ENCODE results near the gene YJU2.

The YJU2 gene

GRCh38 chr19:4246767-4247593 lies at the start of gene YJU2:
YJU2 (plus strand) TSS chr19:4247080; CDS start chr19:4247147, 67 bp downstream.
- TF ChIP-seq JUND (IDR thresholded peaks at IDR 0.05; ENCODE audit: low read depth) = no peak
- DNase-seq (ENCODE audit: low read depth in 1 of 2, low spot score in 1 of 2) = peak; percentile 93 to 99
- in situ Hi-C loops (cut with HindIII; ENCODE audit: low pct_unique_long_range_greater_than_20kb, low sequenced_read_pairs) = no loop called here

GRCh38 chr19:4197228-4197624 lies 49.7 kb upstream of the YJU2 start:
- DNase-seq (ENCODE audit: low read depth in 1 of 2, low spot score in 1 of 2) = no peak
- TF ChIP-seq JUND (IDR thresholded peaks at IDR 0.05; ENCODE audit: low read depth) = no peak
- in situ Hi-C loops (cut with HindIII; ENCODE audit: low pct_unique_long_range_greater_than_20kb, low sequenced_read_pairs) = no loop called here

DNA sequence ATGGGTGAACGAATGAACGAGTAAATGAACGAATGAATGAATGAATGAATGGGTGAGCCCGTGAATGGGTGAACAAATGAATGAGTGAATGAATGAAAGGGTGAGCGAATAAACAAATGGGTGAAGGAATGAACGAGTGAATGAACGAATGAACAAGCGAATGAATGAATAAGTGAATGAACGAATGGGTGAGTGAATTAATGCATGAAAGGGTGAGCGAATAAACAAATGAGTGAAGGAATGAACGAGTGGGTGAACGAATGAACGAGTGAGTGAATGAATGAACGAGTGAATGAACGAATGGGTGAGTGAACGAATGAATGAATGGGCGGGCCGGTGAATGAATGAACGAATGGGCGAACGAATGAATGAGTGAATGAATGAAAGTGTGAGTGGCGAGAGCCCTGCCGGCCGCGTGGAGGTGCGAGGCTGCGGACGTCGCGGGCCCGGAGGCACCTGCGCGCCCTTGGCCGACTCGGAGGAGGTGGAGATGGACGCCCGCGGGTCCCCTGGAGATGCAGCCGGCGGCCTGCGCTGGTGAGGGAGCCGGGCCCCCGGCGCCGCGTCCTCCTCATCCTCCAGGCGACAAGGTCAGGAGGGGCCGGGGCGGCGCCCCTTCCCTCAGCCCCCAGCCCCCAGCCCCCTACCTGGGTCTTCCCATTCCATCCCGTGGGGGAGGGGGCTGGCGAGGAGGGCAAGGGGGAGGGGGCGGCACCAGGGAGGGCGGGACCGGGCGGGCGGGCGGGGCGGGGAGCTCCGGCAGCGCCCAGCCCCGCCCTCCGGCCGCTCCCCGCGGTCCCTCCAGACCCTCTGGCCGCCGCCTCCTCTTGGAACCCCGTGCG lies 49.0 kb upstream of the YJU2 start:
- no peak for TF ChIP-seq JUND (IDR thresholded peaks at IDR 0.05; ENCODE audit: low read depth)
- DNase-seq (ENCODE audit: low read depth in 1 of 2, low spot score in 1 of 2) = no peak
- in situ Hi-C loops (cut with HindIII; ENCODE audit: low pct_unique_long_range_greater_than_20kb, low sequenced_read_pairs) = no loop called here

DNA sequence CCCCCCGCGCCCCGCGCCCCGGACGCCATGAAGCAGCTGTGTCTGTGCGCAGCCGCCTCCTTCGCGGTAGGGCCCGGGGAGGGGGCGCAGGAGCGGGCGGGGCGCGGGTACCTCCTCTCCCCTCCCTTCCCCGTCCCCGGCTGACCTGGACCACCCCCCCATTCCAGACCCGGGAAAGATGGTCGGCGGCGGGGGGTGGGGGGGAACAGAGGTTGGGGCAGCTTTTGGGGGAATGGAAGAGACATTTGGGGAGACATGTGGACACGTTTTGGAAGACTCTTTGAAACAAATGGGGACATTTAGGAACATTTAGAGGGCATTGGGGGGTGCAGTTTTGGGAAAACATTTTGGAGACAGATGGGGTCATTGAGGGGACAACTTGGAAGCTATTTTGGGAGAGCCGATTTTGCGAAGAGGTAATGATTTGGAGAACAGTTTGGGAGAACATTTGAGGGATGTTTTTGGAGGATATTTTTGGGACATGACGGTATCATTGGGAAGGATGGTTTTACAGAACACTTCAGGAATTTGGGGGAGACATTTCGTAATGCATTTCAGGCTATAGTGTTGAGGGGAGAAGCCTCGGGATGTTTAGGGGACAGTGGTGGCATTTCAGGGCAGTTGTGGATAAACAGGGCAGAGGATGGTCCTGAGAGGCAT lies 48.3 kb upstream of the YJU2 start:
- DNase-seq (ENCODE audit: low read depth in 1 of 2, low spot score in 1 of 2) = no peak
- in situ Hi-C loops (cut with HindIII; ENCODE audit: low pct_unique_long_range_greater_than_20kb, low sequenced_read_pairs) = no loop called here
- no peak for TF ChIP-seq JUND (IDR thresholded peaks at IDR 0.05; ENCODE audit: low read depth)

DNA sequence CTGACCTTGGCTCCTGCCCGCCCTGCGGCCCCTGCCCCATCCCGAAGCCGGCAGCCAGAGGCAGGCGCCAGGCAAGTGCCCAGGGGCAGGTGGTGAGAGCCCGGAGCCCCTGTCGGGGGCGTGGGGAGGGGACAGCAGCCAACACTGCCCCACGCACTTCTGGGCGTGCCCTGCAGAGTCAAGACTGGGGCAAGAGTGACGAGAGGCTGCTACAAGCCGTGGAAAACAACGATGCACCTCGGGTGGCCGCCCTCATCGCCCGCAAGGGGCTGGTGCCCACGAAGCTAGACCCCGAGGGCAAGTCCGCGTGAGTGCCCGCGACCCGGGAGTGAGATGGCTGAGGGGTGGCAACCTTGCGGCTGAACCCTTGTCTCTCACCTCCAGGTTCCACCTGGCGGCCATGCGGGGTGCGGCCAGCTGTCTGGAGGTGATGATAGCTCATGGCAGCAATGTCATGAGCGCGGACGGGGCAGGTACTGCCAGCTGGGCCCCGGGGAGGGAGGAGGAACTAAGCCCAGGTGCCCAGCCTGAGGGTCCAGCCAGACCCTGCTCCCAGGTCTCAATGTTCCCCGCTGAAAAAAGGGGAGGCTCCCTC lies 47.1 kb upstream of the YJU2 start:
- DNase-seq (ENCODE audit: low read depth in 1 of 2, low spot score in 1 of 2) = peak; percentile 42 to 58
- TF ChIP-seq JUND (IDR thresholded peaks at IDR 0.05; ENCODE audit: low read depth) = no peak
- in situ Hi-C loops (cut with HindIII; ENCODE audit: low pct_unique_long_range_greater_than_20kb, low sequenced_read_pairs) = no loop called here

DNA sequence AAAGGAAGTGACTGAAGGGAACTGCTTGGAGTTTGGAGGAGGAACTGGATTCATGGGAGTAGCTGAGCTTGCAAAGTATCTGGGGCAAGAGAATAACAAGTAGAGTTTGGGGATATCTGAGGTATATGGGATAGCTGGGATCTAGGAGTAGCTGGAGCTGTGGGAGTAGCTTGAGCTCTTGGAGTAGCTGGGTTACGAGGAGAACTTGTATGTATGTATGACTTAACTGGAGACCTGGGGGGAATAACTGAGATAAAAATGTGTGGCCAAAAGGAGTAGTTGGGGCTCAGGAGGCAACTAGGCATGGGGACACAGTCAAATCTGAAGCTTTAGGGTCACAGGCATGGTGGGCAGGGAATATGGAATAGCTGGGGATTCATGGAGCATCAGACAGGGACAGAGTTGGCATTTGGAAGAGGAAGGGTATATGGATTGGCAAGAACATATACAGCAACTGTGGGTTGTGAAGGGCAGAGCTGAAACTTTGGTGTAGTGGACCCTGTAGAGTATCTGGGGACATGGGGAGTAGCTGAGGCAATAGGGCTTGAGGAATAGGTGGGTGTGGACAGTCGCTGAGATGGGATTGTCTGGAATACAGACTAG lies 45.8 kb upstream of the YJU2 start:
- in situ Hi-C loops (cut with HindIII; ENCODE audit: low pct_unique_long_range_greater_than_20kb, low sequenced_read_pairs) = no loop called here
- TF ChIP-seq JUND (IDR thresholded peaks at IDR 0.05; ENCODE audit: low read depth) = no peak
- DNase-seq (ENCODE audit: low read depth in 1 of 2, low spot score in 1 of 2) = no peak

- TF ChIP-seq JUND (IDR thresholded peaks at IDR 0.05; ENCODE audit: low read depth) = no peak
- no peak for DNase-seq (ENCODE audit: low read depth in 1 of 2, low spot score in 1 of 2)
- in situ Hi-C loops (cut with HindIII; ENCODE audit: low pct_unique_long_range_greater_than_20kb, low sequenced_read_pairs) = no loop called here
Measured at GRCh38 chr19:4201798-4202197, 45.1 kb upstream of the YJU2 start.

- no peak for TF ChIP-seq JUND (IDR thresholded peaks at IDR 0.05; ENCODE audit: low read depth)
- in situ Hi-C loops (cut with HindIII; ENCODE audit: low pct_unique_long_range_greater_than_20kb, low sequenced_read_pairs) = no loop called here
- DNase-seq (ENCODE audit: low read depth in 1 of 2, low spot score in 1 of 2) = peak in 1 of 2 experiments; percentile 81
Measured at GRCh38 chr19:4206818-4207484, 39.9 kb upstream of the YJU2 start.

GRCh38 chr19:4208385-4209094 lies 38.3 kb upstream of the YJU2 start:
- in situ Hi-C loops (cut with HindIII; ENCODE audit: low pct_unique_long_range_greater_than_20kb, low sequenced_read_pairs) = no loop called here
- no peak for TF ChIP-seq JUND (IDR thresholded peaks at IDR 0.05; ENCODE audit: low read depth)
- peak; percentile 60 to 86 for DNase-seq (ENCODE audit: low read depth in 1 of 2, low spot score in 1 of 2)

DNA sequence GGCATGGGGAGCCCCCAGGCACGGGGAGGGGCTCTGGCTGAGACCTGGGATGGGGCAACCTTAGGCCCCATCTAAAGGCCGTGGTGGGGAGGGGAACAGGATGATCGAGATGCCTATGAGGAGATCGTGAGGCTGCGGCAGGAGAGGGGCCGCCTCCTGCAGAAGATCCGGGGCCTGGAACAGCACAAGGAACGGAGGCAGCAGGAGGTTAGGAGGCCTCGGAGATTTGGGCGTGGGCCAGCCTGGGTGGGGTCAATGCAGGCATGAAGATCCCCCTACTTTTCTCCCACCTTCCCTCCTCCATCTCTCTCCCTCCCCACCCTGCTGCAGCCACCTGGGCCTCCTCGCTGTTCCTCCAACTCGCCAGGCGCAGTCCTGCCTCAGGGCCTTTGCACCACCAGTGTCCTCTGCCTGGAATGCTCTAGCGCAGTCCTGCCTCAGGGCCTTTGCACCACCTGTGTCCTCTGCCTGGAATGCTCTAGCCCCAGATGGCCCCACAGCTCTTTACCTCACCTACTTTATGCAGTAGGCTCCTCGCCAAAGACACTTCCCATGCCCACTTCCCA lies 36.6 kb upstream of the YJU2 start:
- in situ Hi-C loops (cut with HindIII; ENCODE audit: low pct_unique_long_range_greater_than_20kb, low sequenced_read_pairs) = no loop called here
- no peak for DNase-seq (ENCODE audit: low read depth in 1 of 2, low spot score in 1 of 2)
- TF ChIP-seq JUND (IDR thresholded peaks at IDR 0.05; ENCODE audit: low read depth) = no peak

- in situ Hi-C loops (cut with HindIII; ENCODE audit: low pct_unique_long_range_greater_than_20kb, low sequenced_read_pairs) = no loop called here
- DNase-seq (ENCODE audit: low read depth in 1 of 2, low spot score in 1 of 2) = no peak
- TF ChIP-seq JUND (IDR thresholded peaks at IDR 0.05; ENCODE audit: low read depth) = no peak
Measured at GRCh38 chr19:4213116-4213515, 33.8 kb upstream of the YJU2 start.

Measured in T47D (cell line).